H1 (cell line): ENCODE results near the gene PILRB.
"Not testable (repeated sequence)": the region's sequence is repeated elsewhere in the genome, so short reads cannot be mapped to it uniquely, and the experiment has no call there.

Source experiments
- CHD1 ChIP-seq: IDR thresholded peaks from 2 replicates; pipeline ENCODE4 v1.6.1; 2012; ENCODE audit warnings: low read depth, low read length, improper control_type of control experiment
- CTCF ChIP-seq, 3 experiments: IDR thresholded peaks; 1 replicate in 2 of 3; 2 replicates in 1 of 3; pipeline versions ENCODE4 v1.5.1 to v1.6.1; 2011; ENCODE audit warnings: low read length in 3 of 3, mild to moderate bottlenecking in 3 of 3, inconsistent platforms in 2 of 3, low read depth in 1 of 3, moderate library complexity in 1 of 3; ENCODE audit not compliant: insufficient read depth in 1 of 3; ENCODE audit errors: control extremely low read depth in 1 of 3
- GTF2F1 ChIP-seq: IDR thresholded peaks from 2 replicates; pipeline ENCODE4 v1.6.1; 2012; ENCODE audit warnings: low read depth, low read length, improper control_type of control experiment, borderline replicate concordance
- JUND ChIP-seq: IDR thresholded peaks from 2 replicates; pipeline ENCODE4 v1.6.1; 2011; ENCODE audit warnings: mild to moderate bottlenecking, improper control_type of control experiment, low read length
- POLR2AphosphoS5 ChIP-seq: IDR thresholded peaks from 2 replicates; pipeline ENCODE4 v1.6.1; 2011; ENCODE audit warnings: low read depth, low read length
- RAD21 ChIP-seq, 2 experiments: IDR thresholded peaks in 1 of 2; conservative IDR thresholded peaks in 1 of 2; 2 replicates each; pipeline ENCODE4 v1.6.1; 2011; ENCODE audit warnings: low read depth in 2 of 2, low read length in 2 of 2, improper control_type of control experiment in 1 of 2, inconsistent platforms in 1 of 2, mild to moderate bottlenecking in 1 of 2, moderate library complexity in 1 of 2

DNA sequence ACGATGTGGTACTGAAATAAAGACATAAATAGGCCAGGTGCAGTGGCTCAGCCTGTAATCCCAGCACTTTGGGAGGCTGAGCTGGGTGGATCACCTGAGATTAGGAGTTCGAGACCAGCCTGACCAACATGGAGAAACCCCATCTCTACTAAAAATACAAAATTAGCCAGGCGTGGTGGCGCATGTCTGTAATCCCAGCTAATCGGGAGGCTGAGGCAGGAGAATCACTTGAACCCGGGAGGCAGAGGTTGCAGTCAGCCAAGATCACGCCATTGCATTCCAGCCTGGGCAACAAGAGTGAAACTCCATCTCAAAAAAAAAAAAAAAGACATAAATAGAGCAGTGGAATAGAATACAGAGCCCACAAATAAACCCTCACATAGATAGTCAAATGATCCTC is 5.9 kb downstream of the PILRB start:
- TF ChIP-seq GTF2F1; JUND; CTCF (IDR thresholded peaks at IDR 0.05; ENCODE audit: control extremely low read depth in 1 of 3, insufficient read depth in 1 of 3, low read depth in 1 of 3, low read length in 3 of 3); RAD21 (IDR thresholded peaks at IDR 0.05 in 1 of 2, conservative IDR thresholded peaks at IDR 0.05 in 1 of 2; ENCODE audit: low read depth in 2 of 2, low read length in 2 of 2); CHD1; POLR2AphosphoS5: not testable (repeated sequence)
